CMK (cell line): ENCODE data around the gene ZFYVE21.
"Not testable (repeated sequence)": the region's sequence is repeated elsewhere in the genome, so short reads cannot be mapped to it uniquely, and the experiment has no call there.

ENCODE experiments used
- DNase-seq: peaks from one replicate; pipeline ENCODE4 v3.0.0-alpha.2; 2010; ENCODE audit warnings: low read depth

The ZFYVE21 gene

DNA sequence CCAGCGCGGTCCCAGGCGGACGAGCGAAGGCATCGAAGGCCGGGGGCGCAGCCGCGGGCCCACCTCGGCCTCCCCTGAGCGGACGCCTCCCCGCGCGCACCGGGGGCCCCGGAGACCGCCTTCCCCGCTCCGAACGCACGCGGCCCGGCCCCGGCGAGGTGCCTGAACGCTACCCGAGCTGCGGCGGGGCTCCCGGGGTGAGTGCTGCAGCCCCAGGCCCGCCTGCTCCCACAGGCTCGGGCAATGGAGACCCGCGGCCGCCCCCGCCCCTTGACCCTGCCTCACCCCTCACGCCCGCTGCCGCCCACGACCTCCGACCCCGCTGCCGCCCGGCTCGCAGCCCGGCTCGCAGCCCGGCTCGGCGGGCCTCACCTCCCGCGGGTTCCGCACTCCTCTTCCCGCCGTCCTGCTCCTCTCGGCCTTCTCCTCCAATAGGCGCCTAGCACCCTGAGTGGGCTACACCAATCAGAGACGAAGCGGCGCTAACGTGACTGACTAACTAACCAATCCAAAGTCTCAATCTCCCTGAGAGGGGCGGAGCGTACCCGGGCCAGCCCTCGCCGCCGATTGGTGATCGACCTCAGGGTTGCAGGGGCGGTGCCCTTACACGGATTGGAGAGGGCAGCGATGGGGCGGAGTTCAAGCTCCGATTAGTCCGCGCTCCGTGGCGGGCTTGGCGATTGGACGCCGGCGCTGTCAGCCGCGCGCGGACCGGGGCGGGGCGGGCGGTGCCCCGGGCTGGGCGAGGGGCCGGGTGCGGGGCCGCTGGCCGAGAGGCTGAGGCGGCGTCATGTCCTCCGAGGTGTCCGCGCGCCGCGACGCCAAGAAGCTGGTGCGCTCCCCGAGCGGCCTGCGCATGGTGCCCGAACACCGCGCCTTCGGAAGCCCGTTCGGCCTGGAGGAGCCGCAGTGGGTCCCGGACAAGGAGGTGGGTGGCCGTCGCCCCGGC, at the start of gene ZFYVE21, which contains the start of gene XRCC3:
Gene ZFYVE21 (plus strand): TSS at position 759 of the 949 bp plus-strand sequence. CDS start 32 bp downstream, at position 791.
Gene XRCC3 (minus strand): TSS at position 400 of the 949 bp plus-strand sequence. CDS start 4,364 bp downstream, outside the sequence.
- peak; percentile 96 for DNase-seq

DNA sequence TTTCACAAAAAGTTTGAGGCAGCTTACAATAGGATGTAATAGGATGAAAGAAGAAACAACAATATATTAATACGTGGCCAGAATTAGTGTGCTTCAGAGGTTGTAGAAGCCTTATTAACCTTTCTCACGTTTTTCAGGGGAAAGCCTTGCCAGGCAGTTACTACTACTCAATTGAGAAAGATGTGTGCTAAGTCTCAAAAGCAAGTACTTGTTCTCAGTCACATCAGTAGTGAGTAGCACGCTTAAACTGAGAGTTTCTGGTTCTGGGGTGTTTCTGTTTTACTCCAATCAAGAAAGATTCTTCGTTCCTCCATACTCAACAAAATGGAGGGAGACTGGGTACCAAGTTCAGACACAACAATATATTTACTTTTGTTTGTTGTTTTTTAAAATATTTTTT, 47.9 kb upstream of the ZFYVE21 start:
- DNase-seq = no peak

DNA sequence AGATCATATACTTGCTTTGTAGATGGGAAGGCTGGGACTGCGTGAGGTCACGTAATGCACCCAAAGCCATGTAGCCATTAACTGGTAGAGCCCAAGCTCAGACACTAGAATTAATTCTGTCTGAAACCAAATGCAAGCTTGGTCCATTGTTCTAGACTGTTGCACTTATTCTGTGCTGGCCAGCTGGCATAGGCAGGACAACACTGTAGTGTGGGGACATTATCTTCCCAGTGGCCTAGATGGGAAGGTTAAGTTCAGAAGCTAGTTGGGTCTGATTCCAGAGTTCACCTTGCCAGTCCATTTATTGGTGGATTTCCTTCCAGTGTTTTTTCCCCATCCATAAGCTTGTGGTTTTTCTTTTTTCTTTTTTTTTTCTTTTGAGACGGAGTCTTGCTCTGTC, 47.5 kb upstream of the ZFYVE21 start:
- no peak for DNase-seq

GRCh38 chr14:103669370-103669769, 46.2 kb upstream of the ZFYVE21 start:
- no peak for DNase-seq

- DNase-seq = no peak
Observed at GRCh38 chr14:103671911-103672310, 43.7 kb upstream of the ZFYVE21 start.

DNA sequence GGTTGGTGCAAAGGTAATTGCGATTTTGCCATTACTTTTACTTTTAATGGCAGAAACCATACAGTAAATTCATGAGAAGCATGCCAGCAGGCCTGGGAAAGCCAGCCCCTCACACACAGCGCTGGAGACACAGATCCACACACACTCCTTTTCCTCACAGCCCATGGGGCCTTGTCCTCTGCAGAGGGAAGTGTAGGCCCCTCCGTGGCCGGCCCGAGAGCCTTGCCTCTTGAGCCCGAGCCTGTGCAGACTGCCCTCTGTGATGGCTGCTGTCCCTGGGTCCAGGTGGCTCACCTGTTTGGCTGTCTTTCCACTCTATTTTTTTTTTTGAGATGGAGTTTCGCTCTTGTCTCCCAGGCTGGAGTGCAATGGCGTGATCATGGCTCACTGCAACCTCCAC, 39.7 kb upstream of the ZFYVE21 start:
- DNase-seq = no peak

DNA sequence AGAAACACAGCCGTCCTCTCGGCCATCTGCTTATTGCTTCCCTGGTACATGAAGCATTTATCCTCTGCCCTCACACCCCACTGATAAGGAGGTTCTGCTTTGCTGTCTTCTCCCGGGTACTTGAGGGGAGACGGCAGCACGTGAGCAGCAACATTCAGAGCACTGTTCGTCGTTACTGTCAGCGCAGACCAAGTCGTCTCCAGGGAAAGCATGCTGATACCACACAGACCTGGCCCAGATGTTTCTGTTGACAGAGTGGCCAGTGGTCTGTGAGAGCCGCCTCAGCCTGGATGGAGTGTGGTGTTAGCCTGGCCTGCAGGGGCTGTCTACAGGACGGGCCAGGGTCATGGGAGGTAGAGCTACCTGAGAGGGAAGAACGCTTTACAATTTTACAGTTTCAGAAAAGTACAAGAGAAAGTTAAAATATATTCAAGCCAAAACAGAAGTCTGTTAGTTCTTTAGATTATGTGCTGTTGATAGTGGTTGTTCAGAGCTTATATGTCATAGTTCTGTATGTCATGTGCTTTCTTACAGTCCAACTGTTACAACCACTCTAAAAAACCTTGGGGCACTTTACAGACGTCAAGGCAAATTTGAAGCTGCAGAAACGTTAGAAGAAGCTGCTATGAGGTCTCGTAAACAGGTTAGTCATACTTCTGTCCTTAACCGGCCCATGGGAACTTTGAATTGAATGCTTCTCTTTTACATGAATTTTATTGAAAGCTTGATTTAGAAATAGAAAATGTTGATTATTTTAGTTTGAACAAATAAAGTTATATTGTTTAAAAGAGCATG, 38.5 kb upstream of the ZFYVE21 start:
- no peak for DNase-seq

DNA sequence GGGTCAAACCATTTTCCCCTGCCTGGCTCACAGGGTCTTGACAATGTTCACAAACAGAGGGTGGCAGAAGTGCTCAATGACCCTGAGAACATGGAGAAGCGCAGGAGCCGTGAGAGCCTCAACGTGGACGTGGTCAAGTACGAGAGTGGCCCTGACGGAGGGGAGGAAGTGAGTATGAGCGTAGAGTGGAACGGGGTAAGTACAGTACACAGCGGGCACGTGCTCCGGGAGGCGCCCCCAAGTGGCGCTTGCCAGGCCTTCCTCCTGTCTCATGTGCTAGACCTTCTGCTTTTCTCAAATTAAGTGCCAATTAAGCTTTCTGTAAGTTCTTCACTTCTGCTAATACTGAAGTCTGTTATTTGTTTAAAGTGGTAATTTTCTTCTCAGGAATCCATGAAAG, 36.3 kb upstream of the ZFYVE21 start:
- DNase-seq = peak; percentile 15

- DNase-seq = no peak
Observed at GRCh38 chr14:103680491-103681231, 34.9 kb upstream of the ZFYVE21 start.

DNA sequence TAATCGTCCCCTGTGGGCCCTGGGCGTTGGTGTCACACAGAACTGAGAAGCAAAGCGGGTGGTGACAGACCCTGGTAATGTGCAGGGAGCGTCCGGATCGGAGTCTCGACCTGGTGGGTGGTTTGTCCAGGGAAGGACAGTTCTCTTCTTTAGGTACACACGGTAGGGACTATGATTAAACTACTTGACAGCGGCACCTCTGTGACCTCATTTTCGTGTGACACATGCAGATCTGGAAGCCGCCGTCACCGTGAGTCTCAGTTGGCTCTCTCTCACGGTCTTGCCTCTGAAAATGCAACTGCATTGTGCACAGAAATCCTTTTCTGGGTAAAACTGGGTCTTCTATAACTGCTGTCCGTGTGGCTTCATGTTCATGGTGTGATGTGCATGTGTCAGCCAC, 32.5 kb upstream of the ZFYVE21 start:
- no peak for DNase-seq

DNA sequence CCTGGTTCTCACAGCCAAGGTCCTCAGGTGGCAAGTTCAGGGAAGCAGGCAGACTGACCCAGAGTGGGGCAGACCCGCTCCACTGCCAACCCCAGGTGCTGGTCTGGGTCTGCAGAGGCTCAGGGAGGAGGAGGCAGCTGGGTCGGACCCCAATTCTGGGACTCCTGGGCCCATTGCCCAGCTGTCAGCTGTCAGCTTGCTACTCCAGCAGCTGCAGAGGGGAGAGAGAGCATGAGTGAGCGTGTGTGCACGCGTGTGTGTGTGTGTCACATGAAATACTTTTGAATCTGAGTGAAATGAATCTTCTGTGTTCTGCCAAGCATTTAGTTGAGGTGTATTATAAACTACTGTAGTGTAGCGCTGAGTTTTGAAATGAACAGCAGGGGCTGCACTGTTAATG, 31.1 kb upstream of the ZFYVE21 start:
- no peak for DNase-seq

- no peak for DNase-seq
Observed at GRCh38 chr14:103684871-103685270, 30.7 kb upstream of the ZFYVE21 start.

DNA sequence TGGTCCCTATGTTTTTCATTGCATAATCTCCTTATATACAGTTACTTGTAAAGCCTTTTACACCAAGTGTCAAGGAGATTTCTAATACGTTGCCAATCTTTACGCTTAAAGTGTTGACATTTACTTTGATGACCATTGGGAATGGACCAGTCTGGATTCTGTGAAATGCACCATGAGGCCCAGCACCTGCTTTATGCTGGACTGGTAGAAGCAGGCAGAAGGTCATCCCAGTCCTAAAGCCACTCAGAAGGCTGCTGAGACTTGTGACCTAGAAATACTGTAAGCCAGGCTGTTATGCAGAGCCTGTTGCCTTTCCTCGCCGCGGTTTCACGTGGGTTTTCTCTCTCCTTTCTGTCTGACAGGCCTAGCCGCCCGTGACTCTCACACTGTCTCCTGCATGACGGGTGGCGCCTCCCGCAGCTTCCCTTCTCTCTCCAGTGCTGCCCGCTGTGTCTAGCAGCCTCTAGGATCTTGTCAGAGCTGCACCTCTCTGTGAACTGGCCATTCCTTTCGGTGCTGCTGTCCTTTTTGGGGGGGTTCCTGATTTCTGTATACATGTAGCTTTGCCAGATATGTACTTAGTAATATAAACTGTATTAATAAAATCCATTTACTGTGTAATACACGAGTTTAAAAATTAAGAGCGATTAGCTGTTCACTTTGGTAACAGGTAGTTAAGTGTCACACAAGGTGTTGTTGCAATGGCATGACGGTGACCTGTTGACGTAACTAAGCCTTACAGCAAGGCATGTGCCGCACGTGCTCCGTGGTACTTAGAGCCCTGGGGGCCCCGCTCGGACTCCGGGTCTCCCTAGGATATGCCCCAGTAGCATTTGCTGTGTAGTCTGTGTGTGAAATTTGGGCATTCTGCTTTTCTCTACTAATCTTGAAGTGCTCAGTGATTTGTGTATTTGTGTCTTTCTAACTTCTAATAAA, 30.1 kb upstream of the ZFYVE21 start:
- no peak for DNase-seq

- no peak for DNase-seq
Observed at GRCh38 chr14:103686831-103687485, 28.7 kb upstream of the ZFYVE21 start.

DNA sequence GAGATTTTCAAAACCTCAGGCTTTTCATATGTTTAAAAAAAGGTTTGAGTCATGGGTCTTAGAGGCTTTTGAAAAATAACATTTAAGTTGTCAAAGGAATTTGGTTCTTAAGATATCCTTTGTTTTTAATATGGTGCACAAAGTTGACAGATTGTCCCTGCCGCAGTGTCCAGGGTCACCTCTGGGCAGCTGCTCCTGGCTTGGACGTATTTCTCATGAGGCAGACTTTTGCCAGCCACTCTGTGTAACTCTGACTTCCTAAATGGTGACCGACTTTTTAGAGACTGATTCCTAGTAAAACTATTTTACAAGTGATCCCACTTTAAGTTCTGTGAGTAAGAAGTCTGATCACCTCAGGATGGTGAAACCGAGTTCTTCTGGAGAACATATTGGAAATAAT, 27.9 kb upstream of the ZFYVE21 start:
- DNase-seq = no peak

DNA sequence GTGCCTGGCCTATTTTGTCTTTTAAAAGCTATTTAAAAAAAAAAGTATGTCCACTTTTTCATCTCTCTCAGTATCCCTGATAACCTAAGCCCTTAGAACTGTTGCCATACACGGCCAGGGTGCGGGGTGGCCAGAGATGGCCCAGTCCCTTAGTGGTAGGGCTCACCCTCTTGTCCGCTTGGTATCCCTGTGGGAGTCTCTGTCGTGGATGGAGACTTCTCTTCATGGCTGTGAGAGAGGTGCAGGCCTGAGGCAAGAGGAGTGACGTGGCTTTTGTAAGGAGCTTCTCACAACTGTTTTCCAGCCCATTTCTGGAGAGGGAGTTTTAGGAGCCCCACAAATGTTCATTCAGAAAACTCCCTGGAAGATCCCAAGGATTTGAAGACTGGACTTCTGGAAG, 27.2 kb upstream of the ZFYVE21 start:
- DNase-seq = no peak

DNA sequence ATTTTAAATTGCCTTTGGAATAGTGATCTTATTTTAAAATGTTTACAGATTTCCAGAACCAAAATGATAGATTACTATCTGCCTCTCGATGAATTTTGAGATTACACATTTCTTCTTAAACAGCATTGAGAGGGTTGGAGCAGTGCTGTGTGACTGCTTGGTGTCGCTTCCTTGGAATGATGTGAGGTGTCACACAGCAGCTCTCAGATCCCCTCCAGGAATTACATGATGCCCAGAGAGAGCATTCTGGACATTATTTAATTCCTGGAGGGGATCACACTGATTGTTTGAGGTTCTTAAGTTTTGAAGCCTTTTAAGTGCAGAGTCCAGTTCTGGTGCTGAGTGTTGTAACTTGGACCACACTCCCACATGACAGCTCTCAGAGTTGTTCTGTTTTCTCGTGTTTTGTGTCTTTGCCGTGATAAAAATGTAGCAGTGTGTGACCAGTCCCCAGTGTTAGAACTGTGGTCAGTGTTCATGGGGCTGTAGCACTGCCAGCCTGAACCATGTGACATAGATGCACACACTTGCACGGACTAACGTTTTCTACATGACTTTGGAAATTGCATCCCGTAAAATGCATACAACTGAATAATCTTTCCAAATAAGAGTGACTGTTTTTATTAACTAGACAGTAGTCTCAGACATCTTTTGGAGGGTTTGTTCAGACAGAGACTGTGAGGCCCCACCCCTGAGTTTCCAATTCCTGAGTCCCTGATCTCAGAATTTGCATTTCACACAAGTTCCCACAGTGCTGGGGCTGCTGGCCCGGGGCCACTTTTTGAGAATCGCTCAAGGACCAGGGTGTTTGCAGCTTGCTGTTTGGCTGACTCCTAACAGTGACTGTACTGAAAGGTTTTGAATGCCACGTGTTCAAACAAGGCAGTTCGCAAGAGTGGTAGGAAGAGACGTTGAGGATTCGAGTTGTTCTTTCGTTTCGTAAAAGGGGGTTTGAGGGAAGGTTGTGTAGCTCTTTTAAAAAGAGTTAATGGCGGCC, 26.4 kb upstream of the ZFYVE21 start:
- DNase-seq = no peak

- no peak for DNase-seq
Observed at GRCh38 chr14:103690332-103690731, 25.3 kb upstream of the ZFYVE21 start.

GRCh38 chr14:103691655-103692054, 24.0 kb upstream of the ZFYVE21 start:
- DNase-seq = not testable (repeated sequence)
